Stimulated activated naive CD8-positive, alpha-beta T cell treated with anti-CD3 and anti-CD28 coated beads, Interleukin-15, amount 100 ng/mL, for 72 hours (primary cell): ENCODE data around the gene TMEM115.
A peak's percentile ranks its signal among the peaks of the same experiment; 100 is the strongest.

ENCODE experiments used
- ATAC-seq: fragments of 150-1000 bp; cut with Tn5 transposase; 2 replicates; pipeline ENCODE4 v1.10.0; 2021; ENCODE audit warnings: mild to moderate bottlenecking, moderate library complexity
- DNase-seq, 2 donors: peaks; one replicate each; pipeline ENCODE4 v3.0.0; 2021 to 2022
- H3K27ac Mint-ChIP-seq, 2 donors: one replicate each; pipeline ENCODE4 v1.8.0; 2022; ENCODE audit warnings: mild to moderate bottlenecking in 2 of 2, mixed read lengths in 2 of 2, moderate library complexity in 2 of 2
- H3K27me3 Mint-ChIP-seq: one replicate; pipeline ENCODE4 v1.8.0; 2022; ENCODE audit warnings: mixed read lengths
- H3K4me1 Mint-ChIP-seq: one replicate; pipeline ENCODE4 v1.8.0; 2022; ENCODE audit warnings: mild to moderate bottlenecking, mixed read lengths
- H3K4me3 Mint-ChIP-seq, 2 donors: one replicate each; pipeline ENCODE4 v1.8.0; 2022; ENCODE audit warnings: mild to moderate bottlenecking in 2 of 2, mixed read lengths in 2 of 2, moderate library complexity in 1 of 2
- H3K9me3 Mint-ChIP-seq, 2 donors: one replicate each; pipeline ENCODE4 v1.8.0; 2022; ENCODE audit warnings: mixed read lengths in 2 of 2

TMEM115 gene

DNA sequence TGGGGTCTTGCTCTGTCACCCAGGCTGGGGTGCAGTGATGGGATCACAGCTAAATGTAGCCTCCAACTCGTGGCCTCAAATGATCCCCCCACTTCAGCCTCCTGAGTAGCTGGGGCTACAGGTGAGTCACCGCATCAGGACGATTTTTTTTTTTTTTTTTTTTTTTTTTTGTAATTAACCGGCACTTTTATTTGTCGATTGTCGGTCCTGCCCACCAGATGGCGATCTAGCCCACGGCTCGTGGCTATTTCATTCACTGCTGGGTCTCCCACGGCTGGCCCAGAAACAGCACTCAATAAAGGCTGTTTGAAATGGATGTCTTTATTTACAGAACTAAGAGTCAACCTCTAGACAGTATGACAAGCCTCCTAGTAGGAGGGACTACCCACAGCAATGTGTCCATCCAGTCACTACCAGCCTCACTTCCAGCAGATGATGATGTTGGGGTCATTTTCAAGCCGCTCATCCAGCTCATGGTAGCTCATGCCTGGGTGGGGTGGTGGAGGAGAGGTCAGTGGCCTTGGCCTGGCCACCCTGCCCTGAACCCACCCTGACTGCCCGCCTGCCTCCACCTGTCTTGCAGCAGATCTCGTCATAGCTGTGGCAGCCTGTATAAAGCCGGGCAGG, 12.0 kb downstream of the TMEM115 start:
- DNase-seq: peak; percentile 73 to 81
- Mint-ChIP-seq H3K27ac (peak overlapping the region in 1 of 2 donors; percentile 39), H3K27me3 (no peaks in the 10 kb centered on the region), H3K9me3 (no peaks in the 10 kb centered on the region), H3K4me1 (peaks cover 80% of the 10 kb centered on the region), H3K4me3 (no peak overlapping the region)
- ATAC-seq: no peak

DNA sequence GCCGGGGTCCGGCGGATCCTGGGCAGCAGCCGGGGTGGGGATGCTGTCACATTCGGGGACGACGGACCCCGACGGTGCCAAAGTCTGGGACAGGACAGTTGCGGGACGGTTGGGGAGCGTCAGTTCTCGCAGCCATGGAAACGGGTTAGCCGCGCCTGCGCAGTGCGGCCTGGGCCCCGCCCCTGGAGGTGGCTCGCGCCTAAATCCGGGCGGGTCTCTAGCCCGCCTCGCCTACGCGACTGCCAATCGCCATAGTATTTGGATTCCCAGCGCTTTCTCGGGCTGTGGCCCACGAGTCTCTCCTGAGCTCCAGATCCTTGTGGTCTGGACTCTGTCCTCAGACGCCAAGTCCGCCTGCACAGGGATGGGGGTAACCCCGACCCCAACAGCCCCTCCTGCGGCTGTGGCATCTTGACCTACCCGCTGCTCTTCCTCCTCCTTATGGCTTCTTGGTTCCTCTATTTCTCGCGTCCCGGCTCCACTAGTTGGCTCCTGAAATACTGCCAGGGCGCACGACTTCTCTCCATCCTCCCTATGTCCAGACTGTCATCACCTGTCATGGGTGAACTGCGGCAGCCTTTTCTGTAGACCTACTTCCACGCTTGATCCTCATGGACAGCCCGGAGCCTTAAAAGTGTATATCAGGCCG, 13.6 kb downstream of the TMEM115 start, which contains the start of gene ZMYND10:
Gene ZMYND10 (minus strand): TSS at position 147 of the 649 bp plus-strand sequence. CDS start 153 bp downstream, outside the sequence.
- Mint-ChIP-seq H3K4me1 (peaks cover 78% of the 10 kb centered on the region), H3K27me3 (no peaks in the 10 kb centered on the region), H3K4me3 (peak within 1 kb of the TSS; percentile 80 to 81), H3K27ac (no peak within 1 kb of the TSS), H3K9me3 (no peaks in the 10 kb centered on the region)
- peak; percentile 77 to 79 for DNase-seq
- peak; percentile 26 for ATAC-seq

DNA sequence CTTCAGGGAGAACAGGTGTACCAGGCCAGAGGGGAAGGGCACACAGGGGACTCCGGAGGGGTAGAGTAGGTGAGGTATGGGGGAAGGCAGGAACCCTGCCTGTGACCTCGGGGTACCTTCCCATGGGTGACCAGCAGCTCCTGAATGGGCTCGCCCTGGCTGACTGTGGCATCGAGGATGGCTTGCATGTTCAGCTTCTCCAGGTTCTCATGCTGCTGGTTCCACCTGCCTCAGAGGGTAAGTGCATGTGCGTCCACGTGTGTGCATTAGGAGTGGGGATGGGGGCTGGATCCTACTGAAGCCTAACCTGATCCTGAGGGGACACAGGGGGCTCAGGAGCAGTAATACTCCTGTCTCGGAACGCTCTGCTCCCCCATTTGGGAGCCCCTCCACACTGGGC, 14.3 kb downstream of the TMEM115 start:
- H3K4me1 Mint-ChIP-seq: peaks cover 72% of the 10 kb centered on the region
- H3K27ac Mint-ChIP-seq: no peak overlapping the region
- H3K27me3 Mint-ChIP-seq: no peaks in the 10 kb centered on the region
- no peaks in the 10 kb centered on the region for H3K9me3 Mint-ChIP-seq
- DNase-seq (no peak), ATAC-seq (no peak)
- peak overlapping the region in 1 of 2 donors; percentile 80 for H3K4me3 Mint-ChIP-seq

DNA sequence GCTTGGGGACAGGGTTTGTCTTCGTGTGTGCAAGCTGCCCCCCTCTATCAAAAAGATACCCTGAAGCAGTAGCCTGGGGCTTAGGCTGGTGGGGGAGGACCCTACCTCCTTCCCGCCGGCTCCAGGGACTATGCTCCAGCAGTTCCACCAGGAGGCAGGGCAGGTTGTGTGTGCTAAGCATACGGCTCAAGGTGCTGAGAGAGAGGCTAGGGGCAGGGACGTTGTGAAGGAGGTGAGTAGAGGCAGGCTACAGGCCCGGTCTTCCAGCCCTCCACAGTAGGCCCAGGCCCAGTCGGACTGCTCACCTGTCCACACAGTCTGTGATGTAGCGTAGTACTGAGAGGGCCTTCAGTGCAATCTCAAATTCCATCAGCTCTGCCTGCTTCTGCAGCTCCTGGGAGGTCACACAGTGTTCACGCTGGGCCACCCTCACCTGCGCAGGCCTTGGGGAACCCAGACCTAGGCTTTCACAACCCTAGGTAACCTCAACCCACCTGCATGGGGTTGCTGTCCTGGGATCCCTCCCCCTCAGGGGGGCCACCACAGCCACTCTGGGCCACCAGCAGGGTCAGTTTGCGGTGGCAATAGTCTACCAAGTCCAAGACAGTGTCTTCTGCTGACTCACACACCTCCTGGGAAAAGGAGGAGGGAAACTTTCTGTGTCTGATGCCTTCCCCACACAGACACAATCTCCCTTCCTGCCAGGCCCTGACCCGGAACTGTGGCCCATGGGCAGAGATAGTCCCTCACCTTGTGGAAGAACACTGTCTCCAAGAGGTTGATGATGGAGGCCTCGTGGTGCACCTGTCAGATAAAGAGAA, 16.3 kb downstream of the TMEM115 start:
- no peak for ATAC-seq
- DNase-seq: no peak
- Mint-ChIP-seq H3K27ac (no peak overlapping the region), H3K4me3 (no peak overlapping the region), H3K27me3 (no peaks in the 10 kb centered on the region), H3K9me3 (no peaks in the 10 kb centered on the region), H3K4me1 (peaks cover 72% of the 10 kb centered on the region)

DNA sequence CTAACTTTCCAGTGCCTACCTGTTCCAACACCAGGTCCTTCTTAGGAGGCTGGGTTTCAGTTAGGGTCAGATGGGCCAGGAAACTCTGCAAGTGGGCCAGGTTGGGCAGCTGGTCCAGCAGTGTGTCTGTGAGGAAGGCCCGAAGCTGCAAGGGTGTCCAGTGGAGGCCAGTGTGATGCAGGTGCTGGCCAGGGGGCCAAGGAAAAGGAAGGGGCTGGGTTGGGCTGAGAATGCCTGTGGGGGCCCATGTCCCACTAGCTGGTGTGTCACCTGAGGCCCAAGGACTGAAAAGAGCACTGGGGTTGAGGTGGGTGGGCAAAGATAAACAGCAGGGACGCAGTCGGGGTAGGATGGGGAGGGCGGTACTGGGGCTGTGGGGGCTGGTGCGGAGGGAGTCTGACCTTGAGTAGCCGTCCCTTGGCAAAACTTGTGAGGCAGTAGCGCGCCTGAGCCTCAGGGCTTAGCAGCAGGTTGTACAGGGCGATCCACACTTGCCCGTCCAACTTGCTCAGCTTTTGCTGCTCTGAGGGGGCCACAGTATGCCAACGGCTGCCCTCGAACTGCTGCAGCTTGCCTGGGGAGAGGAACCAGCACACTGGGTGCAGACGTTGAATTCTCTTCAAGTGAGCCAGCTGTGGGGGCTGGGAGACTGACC, 17.2 kb downstream of the TMEM115 start:
- Mint-ChIP-seq H3K4me3 (no peak overlapping the region), H3K27ac (no peak overlapping the region), H3K4me1 (peaks cover 65% of the 10 kb centered on the region), H3K27me3 (no peaks in the 10 kb centered on the region), H3K9me3 (no peaks in the 10 kb centered on the region)
- ATAC-seq (no peak), DNase-seq (no peak)

DNA sequence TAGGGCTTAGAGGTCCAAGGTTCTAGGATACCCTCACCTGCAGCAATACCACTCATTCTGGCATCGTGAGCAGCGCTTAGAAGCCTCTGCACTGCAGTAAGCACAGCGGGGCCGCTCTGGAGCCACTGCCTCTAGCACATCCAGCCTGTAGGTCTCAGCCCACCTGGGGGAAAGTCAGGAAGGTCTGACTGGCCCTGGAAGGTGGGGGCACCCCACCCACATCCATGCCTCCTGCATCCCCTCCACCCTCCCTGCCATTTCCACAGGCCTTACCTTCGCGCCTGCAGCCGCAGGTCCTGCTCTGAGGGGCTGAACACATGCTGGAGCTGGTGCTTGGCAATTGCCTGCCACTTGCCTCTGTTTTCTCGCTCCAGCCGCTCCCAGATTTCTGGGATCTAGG, 17.8 kb downstream of the TMEM115 start:
- ATAC-seq (no peak), DNase-seq (no peak)
- Mint-ChIP-seq H3K4me3 (peak overlapping the region; percentile 88 to 91), H3K4me1 (peaks cover 66% of the 10 kb centered on the region), H3K27me3 (no peaks in the 10 kb centered on the region), H3K9me3 (no peaks in the 10 kb centered on the region), H3K27ac (peak overlapping the region in 1 of 2 donors; percentile 8)

DNA sequence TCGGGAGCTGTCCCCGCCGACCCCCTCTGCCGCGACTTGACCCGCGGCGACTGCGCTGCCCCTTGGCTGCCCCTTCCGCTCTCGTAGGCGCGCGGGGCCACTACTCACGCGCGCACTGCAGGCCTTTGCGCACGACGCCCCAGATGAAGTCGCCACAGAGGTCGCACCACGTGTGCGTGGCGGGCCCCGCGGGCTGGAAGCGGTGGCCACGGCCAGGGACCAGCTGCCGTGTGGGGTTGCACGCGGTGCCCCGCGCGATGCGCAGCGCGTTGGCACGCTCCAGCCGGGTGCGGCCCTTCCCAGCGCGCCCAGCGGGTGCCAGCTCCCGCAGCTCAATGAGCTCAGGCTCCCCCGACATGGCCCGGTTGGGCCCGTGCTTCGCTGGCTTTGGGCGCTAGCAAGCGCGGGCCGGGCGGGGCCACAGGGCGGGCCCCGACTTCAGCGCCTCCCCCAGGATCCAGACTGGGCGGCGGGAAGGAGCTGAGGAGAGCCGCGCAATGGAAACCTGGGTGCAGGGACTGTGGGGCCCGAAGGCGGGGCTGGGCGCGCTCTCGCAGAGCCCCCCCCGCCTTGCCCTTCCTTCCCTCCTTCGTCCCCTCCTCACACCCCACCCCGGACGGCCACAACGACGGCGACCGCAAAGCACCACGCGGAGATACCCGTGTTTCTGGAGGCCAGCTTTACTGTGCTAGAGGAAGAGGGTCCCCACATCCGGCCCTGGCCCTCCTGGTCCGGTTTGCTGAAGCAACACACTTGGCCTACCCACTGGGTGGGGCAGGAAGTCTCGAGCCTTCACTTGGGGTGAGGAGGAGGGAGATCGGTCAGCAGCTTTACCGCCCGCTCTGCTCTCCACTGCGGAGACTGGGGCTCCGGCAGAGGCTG, 18.6 kb downstream of the TMEM115 start, which contains the start of gene RASSF1:
Gene RASSF1 (minus strand): TSS at position 389 of the 882 bp plus-strand sequence. CDS start 31 bp downstream, at position 358.
- H3K4me3 Mint-ChIP-seq: peak within 1 kb of the TSS; percentile 88 to 91
- H3K27me3 Mint-ChIP-seq: no peaks in the 10 kb centered on the region
- H3K27ac Mint-ChIP-seq: peak within 1 kb of the TSS; percentile 85 to 96
- ATAC-seq (peak; percentile 48), DNase-seq (peak; percentile 67 to 82)
- H3K9me3 Mint-ChIP-seq: no peaks in the 10 kb centered on the region
- peaks cover 66% of the 10 kb centered on the region for H3K4me1 Mint-ChIP-seq

DNA sequence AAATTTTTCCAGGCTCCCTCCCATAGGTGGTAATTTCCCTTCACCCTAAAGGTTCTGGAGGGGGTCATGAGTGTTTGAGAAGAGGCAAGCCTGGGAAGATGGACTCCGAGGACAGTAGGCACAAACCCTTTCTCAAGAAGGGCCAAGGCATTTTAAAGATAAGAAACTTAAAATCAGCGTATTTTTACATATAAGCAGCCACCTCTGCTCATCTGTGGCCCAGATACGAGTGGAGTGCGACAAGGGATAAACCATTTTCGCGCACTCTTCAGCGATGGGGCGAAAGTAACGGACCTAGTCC, 19.2 kb downstream of the TMEM115 start:
- Mint-ChIP-seq H3K4me3 (peak overlapping the region; percentile 88 to 91), H3K27me3 (no peaks in the 10 kb centered on the region), H3K27ac (peak overlapping the region; percentile 67 to 77), H3K4me1 (peaks cover 66% of the 10 kb centered on the region), H3K9me3 (no peaks in the 10 kb centered on the region)
- DNase-seq (no peak), ATAC-seq (no peak)

DNA sequence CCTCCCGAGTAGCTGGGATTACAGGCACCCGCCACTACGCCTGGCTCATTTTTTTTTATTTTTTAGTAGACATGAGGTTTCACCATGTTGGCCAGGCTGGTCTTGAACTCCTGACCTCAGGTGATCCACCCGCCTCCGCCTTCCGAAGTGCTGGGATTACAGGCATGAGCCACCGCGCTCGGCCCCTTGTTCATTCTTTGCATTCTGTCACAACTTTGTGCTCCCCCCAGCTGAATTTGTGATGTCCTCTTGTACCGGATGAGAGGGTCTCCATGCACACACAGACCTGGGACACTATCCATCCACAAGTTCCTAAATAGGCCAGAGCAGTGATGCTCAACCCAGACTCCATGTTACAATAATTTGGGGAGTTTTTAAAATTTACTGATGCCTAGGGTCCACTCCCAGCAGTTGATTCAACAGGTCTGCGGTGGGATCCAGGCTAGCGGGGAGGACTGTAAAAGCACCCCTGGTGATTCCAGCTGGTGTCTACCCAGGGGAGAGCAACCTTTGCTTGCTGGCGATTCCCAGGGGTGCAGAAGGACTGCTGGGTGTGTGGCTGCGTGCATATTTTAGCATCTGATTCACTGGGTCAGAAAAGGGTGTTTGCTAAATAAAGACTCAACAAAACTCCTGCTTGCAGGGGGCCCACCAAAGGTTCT, 19.7 kb downstream of the TMEM115 start:
- no peaks in the 10 kb centered on the region for H3K9me3 Mint-ChIP-seq
- no peak for ATAC-seq
- peak overlapping the region; percentile 89 to 92 for H3K27ac Mint-ChIP-seq
- DNase-seq: no peak
- H3K4me1 Mint-ChIP-seq: peaks cover 66% of the 10 kb centered on the region
- H3K27me3 Mint-ChIP-seq: no peaks in the 10 kb centered on the region
- peak overlapping the region; percentile 88 to 91 for H3K4me3 Mint-ChIP-seq

DNA sequence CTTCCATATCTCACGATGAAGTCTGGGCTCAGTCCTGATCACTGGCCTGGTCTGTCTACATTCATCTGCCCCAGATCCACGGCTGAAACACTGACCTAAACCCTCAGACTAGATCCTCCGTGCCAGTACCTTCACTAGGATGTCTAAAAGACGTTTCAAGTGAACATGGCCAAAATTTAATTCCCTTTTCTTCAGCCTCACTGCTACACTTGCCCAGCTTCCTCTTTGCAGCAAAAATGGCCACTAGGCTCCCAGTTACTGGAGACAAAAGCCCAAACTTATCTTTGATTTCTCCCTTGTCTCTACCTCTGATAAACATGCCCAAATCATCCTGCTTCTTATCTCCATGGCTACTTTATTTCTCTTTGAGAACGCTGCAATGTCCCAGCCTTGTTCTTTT, 20.4 kb downstream of the TMEM115 start:
- ATAC-seq (no peak), DNase-seq (no peak)
- no peaks in the 10 kb centered on the region for H3K27me3 Mint-ChIP-seq
- peak overlapping the region; percentile 88 to 91 for H3K4me3 Mint-ChIP-seq
- H3K4me1 Mint-ChIP-seq: peaks cover 72% of the 10 kb centered on the region
- H3K9me3 Mint-ChIP-seq: no peaks in the 10 kb centered on the region
- H3K27ac Mint-ChIP-seq: peak overlapping the region; percentile 89 to 92

DNA sequence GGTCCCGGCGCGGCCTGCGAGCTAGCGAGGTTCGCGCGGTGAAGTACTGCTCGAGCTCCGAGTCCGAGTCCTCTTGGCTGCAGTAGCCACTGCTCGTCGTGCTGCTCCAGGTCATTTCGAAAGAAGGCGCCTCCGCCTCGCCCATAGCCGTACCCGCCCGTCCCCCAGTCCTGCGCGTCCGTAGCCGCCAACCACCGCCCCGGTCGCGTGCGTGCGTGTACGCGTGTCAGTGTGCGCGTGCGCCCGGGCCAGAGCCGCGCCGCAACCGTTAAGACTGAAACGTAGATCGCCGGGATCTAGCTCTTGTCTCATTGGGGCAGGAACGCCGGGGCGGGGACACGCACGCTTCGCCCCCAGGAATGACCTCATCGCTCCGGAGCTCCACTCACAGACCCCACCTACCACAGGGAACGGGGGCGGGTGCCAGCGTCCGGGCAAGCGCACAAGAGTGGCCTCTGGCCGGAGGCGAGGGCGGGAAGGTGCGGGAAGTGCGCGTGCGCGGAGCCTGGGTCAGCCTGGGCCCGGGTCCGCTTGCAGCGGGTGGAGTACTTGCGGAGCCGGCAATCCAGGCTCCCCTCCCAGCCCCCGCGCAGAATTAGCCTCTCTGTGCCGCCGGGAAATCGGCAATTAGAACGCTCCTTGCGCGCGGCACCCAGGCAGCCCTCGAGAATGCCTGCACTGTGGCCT, 22.0 kb downstream of the TMEM115 start:
- DNase-seq (peak; percentile 95 to 98), ATAC-seq (peak; percentile 82)
- Mint-ChIP-seq H3K9me3 (no peaks in the 10 kb centered on the region), H3K4me3 (peak overlapping the region; percentile 88 to 91), H3K27me3 (no peaks in the 10 kb centered on the region), H3K4me1 (peaks cover 71% of the 10 kb centered on the region), H3K27ac (peak overlapping the region; percentile 92 to 99)

DNA sequence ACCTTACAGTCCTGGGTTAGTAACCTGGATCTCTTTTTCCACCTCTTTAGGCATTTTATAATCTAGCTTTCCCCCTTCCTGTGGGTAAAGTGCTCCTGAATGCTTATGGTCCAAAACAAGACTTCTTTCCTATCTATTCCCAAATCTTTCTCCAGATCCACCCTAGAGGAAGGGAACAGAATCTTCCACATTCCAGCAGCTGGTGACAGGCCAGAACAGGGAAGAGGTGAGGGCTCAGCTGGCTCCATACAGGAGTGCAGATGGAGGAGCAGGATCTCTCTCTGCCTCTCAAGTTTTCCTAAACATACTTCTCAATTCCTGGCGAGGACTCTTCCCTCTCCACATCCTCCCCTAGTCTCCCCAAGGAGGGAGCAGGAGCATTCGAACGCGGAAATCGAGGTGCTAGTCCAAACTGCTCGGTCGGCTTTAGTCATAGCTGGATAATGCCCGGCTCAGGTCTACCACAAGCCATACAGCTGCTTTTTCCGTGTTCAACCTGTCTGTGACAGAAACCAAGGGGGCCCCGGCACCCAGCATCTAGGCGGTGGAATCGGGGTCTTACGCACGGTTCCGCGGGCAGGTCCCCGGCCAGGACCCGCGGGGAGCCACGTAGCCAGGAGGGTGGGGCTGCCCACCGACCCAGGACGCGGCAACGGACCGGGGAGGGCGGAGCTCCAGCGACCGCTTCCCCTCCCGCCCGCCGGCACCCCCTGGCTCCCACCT, 22.7 kb downstream of the TMEM115 start:
- Mint-ChIP-seq H3K9me3 (no peaks in the 10 kb centered on the region), H3K27me3 (no peaks in the 10 kb centered on the region), H3K4me3 (peak overlapping the region; percentile 88 to 91), H3K27ac (peak overlapping the region; percentile 91 to 99), H3K4me1 (peaks cover 67% of the 10 kb centered on the region)
- DNase-seq (peak in 1 of 2 donors; percentile 71), ATAC-seq (peak; percentile 61)

DNA sequence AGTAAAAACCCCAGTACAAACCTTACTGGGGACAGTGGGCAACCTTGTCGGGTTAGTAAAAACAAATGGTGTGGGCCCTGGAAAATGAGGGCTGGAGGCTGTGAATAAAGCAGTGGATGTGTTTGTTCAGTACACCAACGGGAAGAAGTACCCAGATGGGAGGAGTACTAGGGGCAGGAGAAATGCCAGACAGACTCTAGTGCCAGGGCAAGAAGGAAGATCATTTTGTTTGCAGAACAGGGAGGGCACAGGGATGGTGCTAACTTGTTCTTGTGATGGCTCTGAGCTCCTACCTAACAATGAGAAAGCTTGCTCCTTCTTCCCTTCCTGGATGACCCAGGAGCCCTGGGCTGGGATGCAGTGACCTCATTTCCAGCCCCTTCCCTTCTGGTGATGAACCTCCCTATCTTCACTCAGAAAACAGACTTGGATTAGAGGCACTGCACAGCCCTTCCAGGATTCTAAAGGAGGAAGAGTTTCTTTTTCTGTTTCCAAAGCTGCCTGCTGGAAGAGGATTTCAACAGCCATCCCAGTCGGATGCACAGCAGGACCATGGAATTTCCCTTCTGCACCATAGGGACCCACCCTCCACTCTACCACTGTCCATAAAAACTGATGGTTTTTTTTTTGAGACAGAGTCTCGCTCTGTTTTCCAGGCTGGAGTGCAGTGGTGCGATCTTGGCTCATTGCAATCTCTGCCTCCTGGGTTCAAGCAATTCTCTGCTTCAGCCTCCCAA, 24.8 kb downstream of the TMEM115 start:
- ATAC-seq (no peak), DNase-seq (no peak)
- H3K27me3 Mint-ChIP-seq: no peaks in the 10 kb centered on the region
- peak overlapping the region; percentile 65 to 76 for H3K4me3 Mint-ChIP-seq
- no peaks in the 10 kb centered on the region for H3K9me3 Mint-ChIP-seq
- H3K4me1 Mint-ChIP-seq: peaks cover 64% of the 10 kb centered on the region
- peak overlapping the region; percentile 61 to 65 for H3K27ac Mint-ChIP-seq
